ENCODE data around the gene PCDH9.

Gene PCDH9

GRCh38 chr13:66409542-66409941 lies 820.6 kb downstream of the PCDH9 start:
- DNase-seq (ENCODE audit: low spot score), result no peak
- TF ChIP-seq CTCF (IDR thresholded peaks at IDR 0.05; ENCODE audit: borderline replicate concordance, control extremely low read depth, extremely low read depth, insufficient read depth, missing control alignments), result no peak
- in situ Hi-C loops (cut with MboI; ENCODE audit: low sequenced_read_pairs, unreplicated experiment), result no loop called here

GRCh38 chr13:66407128-66407527 lies 823.0 kb downstream of the PCDH9 start:
- DNase-seq (ENCODE audit: low spot score), result no peak
- TF ChIP-seq CTCF (IDR thresholded peaks at IDR 0.05; ENCODE audit: borderline replicate concordance, control extremely low read depth, extremely low read depth, insufficient read depth, missing control alignments), result no peak

GRCh38 chr13:66405908-66406802 lies 824.0 kb downstream of the PCDH9 start:
- DNase-seq (ENCODE audit: low spot score), result no peak
- in situ Hi-C loops (cut with MboI; ENCODE audit: low sequenced_read_pairs, unreplicated experiment), result no loop called here
- no peak for TF ChIP-seq CTCF (IDR thresholded peaks at IDR 0.05; ENCODE audit: borderline replicate concordance, control extremely low read depth, extremely low read depth, insufficient read depth, missing control alignments)

More at GRCh38 chr13:66407128-66407527, 823.0 kb downstream of the PCDH9 start:
- in situ Hi-C loops (cut with MboI; ENCODE audit: low sequenced_read_pairs, unreplicated experiment), result no loop called here

GRCh38 chr13:66402546-66402945 lies 827.6 kb downstream of the PCDH9 start:
- in situ Hi-C loops (cut with MboI; ENCODE audit: low sequenced_read_pairs, unreplicated experiment), result no loop called here
- DNase-seq (ENCODE audit: low spot score), result no peak
- no peak for TF ChIP-seq CTCF (IDR thresholded peaks at IDR 0.05; ENCODE audit: borderline replicate concordance, control extremely low read depth, extremely low read depth, insufficient read depth, missing control alignments)

GRCh38 chr13:66402066-66402465 lies 828.1 kb downstream of the PCDH9 start:
- TF ChIP-seq CTCF (IDR thresholded peaks at IDR 0.05; ENCODE audit: borderline replicate concordance, control extremely low read depth, extremely low read depth, insufficient read depth, missing control alignments), result no peak
- in situ Hi-C loops (cut with MboI; ENCODE audit: low sequenced_read_pairs, unreplicated experiment), result no loop called here
- no peak for DNase-seq (ENCODE audit: low spot score)

GRCh38 chr13:66400292-66400691 lies 829.8 kb downstream of the PCDH9 start:
- no peak for TF ChIP-seq CTCF (IDR thresholded peaks at IDR 0.05; ENCODE audit: borderline replicate concordance, control extremely low read depth, extremely low read depth, insufficient read depth, missing control alignments)
- in situ Hi-C loops (cut with MboI; ENCODE audit: low sequenced_read_pairs, unreplicated experiment), result no loop called here
- no peak for DNase-seq (ENCODE audit: low spot score)

Data from GM13976 (cell line).